Measurements from ENCODE around the gene TEX13C. TPM values are rescaled to one million over a fixed set of nuclear protein-coding genes. Genes with fewer than 3 reads are reported as not detected.

TEX13C gene
- polyA plus RNA-seq (2013), result not detected in 2 replicates

DNA sequence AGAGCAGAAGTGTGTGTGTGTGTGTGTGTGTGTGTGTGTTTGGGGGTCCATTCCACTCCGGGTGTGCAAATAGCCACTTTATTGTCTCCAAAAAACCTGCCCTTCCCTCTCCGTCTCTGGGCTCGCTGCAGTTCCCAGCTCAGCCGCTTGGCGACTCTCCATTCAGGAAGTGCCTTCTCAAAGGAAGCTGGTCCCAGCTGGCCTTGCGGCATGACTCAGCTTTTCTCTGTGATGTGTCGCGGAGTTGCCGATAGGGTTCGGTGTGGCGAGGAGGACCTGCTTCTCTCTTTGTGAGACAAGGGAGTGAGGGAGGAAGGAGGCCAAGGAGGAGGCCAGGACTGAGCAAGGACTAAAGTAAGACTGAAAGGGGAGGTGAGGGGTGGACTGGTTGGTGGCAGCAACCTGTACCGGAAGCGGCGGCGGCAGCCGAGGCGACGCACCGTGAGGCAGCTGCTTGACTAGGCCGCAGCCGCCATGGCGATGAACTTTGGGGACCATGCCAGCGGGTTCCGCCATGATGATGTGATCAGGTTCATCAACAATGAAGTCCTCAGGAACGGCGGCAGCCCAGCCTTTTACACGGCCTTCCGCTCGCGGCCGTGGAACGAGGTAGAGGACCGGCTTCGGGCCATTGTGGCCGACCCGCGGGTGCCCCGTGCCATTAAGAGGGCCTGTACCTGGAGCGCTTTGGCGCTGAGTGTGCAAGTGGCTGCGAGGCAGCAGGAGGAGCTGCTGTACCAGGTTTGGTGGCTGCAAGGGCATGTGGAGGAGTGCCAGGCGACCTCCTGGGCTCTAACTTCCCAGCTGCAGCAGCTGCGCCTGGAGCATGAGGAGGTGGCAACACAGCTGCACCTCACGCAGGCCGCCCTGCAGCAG is at the start of gene TEX13C:
Gene TEX13C, plus strand, starts transcription at position 226 of the 876 bp plus-strand sequence. Its CDS starts 249 bp downstream, at position 475.
- Histone ChIP-seq H2AFZ (ENCODE audit: insufficient read depth, low read length, poor library complexity) (no peak within 1 kb of the TSS), H4K91ac (ENCODE audit: low read depth, low read length) (no peak within 1 kb of the TSS), H2AK5ac (ENCODE audit: low read length) (no peak within 1 kb of the TSS), H4K8ac (ENCODE audit: low read depth, low read length) (no peak within 1 kb of the TSS), H3K4me1 (ENCODE audit: control insufficient read depth in 1 of 2, insufficient read depth in 2 of 2, low read length in 2 of 2) (no peaks in the 10 kb centered on the region), H3K79me1 (ENCODE audit: low read length) (no peaks in the 10 kb centered on the region), H3K9ac (ENCODE audit: low read length) (no peak within 1 kb of the TSS), H3K18ac (ENCODE audit: low read length) (no peak within 1 kb of the TSS), H2BK120ac (ENCODE audit: insufficient read depth, low read length, poor library complexity) (no peak within 1 kb of the TSS), H3K9me3 (ENCODE audit: insufficient read depth, low read depth, low read length) (peaks cover 2% of the 10 kb centered on the region), H3K79me2 (ENCODE audit: control insufficient read depth, insufficient read depth, low read length, poor library complexity) (no peaks in the 10 kb centered on the region), H3K23ac (ENCODE audit: low read length) (no peak within 1 kb of the TSS), H3K27ac (ENCODE audit: low read depth, low read length) (no peak within 1 kb of the TSS), H3K36me3 (ENCODE audit: control insufficient read depth in 1 of 2, insufficient read depth in 2 of 2, low read length in 2 of 2) (no peaks in the 10 kb centered on the region), H3K4me3 (ENCODE audit: low read depth, low read length) (no peak within 1 kb of the TSS), H3K14ac (ENCODE audit: low read length) (no peak within 1 kb of the TSS), H3K4ac (ENCODE audit: low read depth, low read length) (no peak within 1 kb of the TSS), H2BK12ac (ENCODE audit: low read length) (no peak within 1 kb of the TSS), H3K4me2 (ENCODE audit: low read length) (no peak within 1 kb of the TSS), H4K12ac (ENCODE audit: low read depth, low read length) (no peak within 1 kb of the TSS), H2BK5ac (ENCODE audit: low read depth, low read length, poor library complexity) (no peak within 1 kb of the TSS), H3K27me3 (ENCODE audit: insufficient read depth, low read length) (no peaks in the 10 kb centered on the region)
- DNase-seq, result no peak
- WGBS (ENCODE audit: extremely low coverage, insufficient coverage, insufficient read length), result no CpG with 5 or more reads among the region's 45 CpGs

DNA sequence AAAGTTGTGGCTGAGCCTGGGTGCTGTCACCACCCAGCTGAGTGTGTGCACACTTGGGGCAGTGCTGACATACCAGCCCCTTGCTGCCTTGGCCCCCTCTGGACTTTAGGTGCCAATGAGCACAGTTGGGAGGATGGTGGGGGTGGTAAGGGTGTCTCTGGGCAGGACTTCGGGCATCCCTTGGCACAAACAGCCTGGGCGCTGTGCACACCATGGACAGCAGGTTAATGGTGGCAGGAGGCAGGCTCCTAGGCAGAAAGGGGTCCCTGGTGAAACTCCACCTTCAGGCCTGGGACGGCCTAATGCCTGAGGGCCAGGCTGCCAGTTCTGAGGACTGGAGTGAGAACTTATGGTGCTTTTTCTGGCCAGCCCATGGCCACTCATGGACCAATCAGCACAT is 32.4 kb upstream of the TEX13C start:
- Histone ChIP-seq H2AK5ac (ENCODE audit: low read length) (no peak overlapping the region), H3K36me3 (ENCODE audit: control insufficient read depth in 1 of 2, insufficient read depth in 2 of 2, low read length in 2 of 2) (no peaks in the 10 kb centered on the region), H3K27ac (ENCODE audit: low read depth, low read length) (no peak overlapping the region), H3K4me1 (ENCODE audit: control insufficient read depth in 1 of 2, insufficient read depth in 2 of 2, low read length in 2 of 2) (no peaks in the 10 kb centered on the region), H3K4ac (ENCODE audit: low read depth, low read length) (no peak overlapping the region), H3K23ac (ENCODE audit: low read length) (no peak overlapping the region), H4K91ac (ENCODE audit: low read depth, low read length) (no peak overlapping the region), H3K4me2 (ENCODE audit: low read length) (no peak overlapping the region), H3K79me2 (ENCODE audit: control insufficient read depth, insufficient read depth, low read length, poor library complexity) (no peaks in the 10 kb centered on the region), H4K8ac (ENCODE audit: low read depth, low read length) (no peak overlapping the region), H3K9ac (ENCODE audit: low read length) (no peak overlapping the region), H2BK120ac (ENCODE audit: insufficient read depth, low read length, poor library complexity) (no peak overlapping the region), H3K79me1 (ENCODE audit: low read length) (no peaks in the 10 kb centered on the region), H3K18ac (ENCODE audit: low read length) (no peak overlapping the region), H2BK5ac (ENCODE audit: low read depth, low read length, poor library complexity) (no peak overlapping the region), H3K4me3 (ENCODE audit: low read depth, low read length) (no peak overlapping the region), H2AFZ (ENCODE audit: insufficient read depth, low read length, poor library complexity) (no peak overlapping the region), H3K9me3 (ENCODE audit: insufficient read depth, low read depth, low read length) (no peaks in the 10 kb centered on the region), H3K14ac (ENCODE audit: low read length) (no peak overlapping the region), H3K27me3 (ENCODE audit: insufficient read depth, low read length) (no peaks in the 10 kb centered on the region), H4K12ac (ENCODE audit: low read depth, low read length) (no peak overlapping the region), H2BK12ac (ENCODE audit: low read length) (no peak overlapping the region)
- no peak for DNase-seq
- WGBS (ENCODE audit: extremely low coverage, insufficient coverage, insufficient read length), result no CpG with 5 or more reads among the region's 3 CpGs

DNA sequence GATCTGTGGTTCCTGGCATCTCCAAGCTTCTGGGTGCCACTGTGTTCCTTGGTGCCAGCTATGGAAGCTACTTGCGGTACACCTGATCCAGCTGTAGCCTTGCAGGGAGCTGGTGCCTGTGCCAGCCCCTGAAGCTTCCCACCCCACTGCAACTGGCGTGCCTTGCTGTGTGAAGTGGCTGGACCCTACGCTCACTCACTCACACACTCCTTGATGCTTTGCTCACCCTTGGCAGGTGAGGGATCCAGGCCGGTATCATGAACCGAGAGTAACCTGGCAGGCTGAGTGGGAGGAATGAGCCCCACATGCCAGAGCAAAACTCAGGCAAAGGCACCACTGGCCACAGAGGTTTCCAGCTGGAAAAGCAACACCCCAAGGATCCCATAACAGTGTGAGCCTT is 31.3 kb upstream of the TEX13C start:
- Histone ChIP-seq H3K79me2 (ENCODE audit: control insufficient read depth, insufficient read depth, low read length, poor library complexity) (no peaks in the 10 kb centered on the region), H2AK5ac (ENCODE audit: low read length) (no peak overlapping the region), H3K4ac (ENCODE audit: low read depth, low read length) (no peak overlapping the region), H3K18ac (ENCODE audit: low read length) (no peak overlapping the region), H3K27me3 (ENCODE audit: insufficient read depth, low read length) (no peaks in the 10 kb centered on the region), H3K9ac (ENCODE audit: low read length) (no peak overlapping the region), H2BK12ac (ENCODE audit: low read length) (no peak overlapping the region), H3K9me3 (ENCODE audit: insufficient read depth, low read depth, low read length) (no peaks in the 10 kb centered on the region), H2BK120ac (ENCODE audit: insufficient read depth, low read length, poor library complexity) (no peak overlapping the region), H3K23ac (ENCODE audit: low read length) (no peak overlapping the region), H3K36me3 (ENCODE audit: control insufficient read depth in 1 of 2, insufficient read depth in 2 of 2, low read length in 2 of 2) (no peaks in the 10 kb centered on the region), H4K12ac (ENCODE audit: low read depth, low read length) (no peak overlapping the region), H3K4me1 (ENCODE audit: control insufficient read depth in 1 of 2, insufficient read depth in 2 of 2, low read length in 2 of 2) (no peaks in the 10 kb centered on the region), H2BK5ac (ENCODE audit: low read depth, low read length, poor library complexity) (no peak overlapping the region), H4K91ac (ENCODE audit: low read depth, low read length) (no peak overlapping the region), H2AFZ (ENCODE audit: insufficient read depth, low read length, poor library complexity) (no peak overlapping the region), H3K14ac (ENCODE audit: low read length) (no peak overlapping the region), H3K4me3 (ENCODE audit: low read depth, low read length) (no peak overlapping the region), H3K27ac (ENCODE audit: low read depth, low read length) (no peak overlapping the region), H3K79me1 (ENCODE audit: low read length) (no peaks in the 10 kb centered on the region), H3K4me2 (ENCODE audit: low read length) (no peak overlapping the region), H4K8ac (ENCODE audit: low read depth, low read length) (no peak overlapping the region)
- WGBS (ENCODE audit: extremely low coverage, insufficient coverage, insufficient read length), result no CpG with 5 or more reads among the region's 5 CpGs
- no peak for DNase-seq

DNA sequence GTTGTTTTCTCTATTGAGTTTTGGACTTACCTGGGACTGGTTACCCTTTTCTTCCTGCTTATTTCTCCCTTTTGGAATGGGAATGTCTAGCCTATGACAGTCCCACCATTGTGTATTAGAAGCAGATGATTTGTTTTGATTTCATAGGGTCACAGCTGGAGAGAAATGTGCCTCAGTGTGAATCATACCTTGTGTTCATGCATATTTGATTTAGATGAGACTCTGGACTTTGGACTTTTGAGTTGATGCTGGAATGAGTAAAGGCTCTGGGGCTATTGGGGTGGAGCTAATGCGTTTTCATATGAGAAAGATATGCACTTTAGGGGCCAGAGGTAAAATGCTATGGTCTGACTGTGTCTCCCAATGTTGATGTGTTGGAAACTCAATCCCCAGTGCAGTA is 30.5 kb upstream of the TEX13C start:
- no peak overlapping the region for H4K8ac ChIP-seq (ENCODE audit: low read depth, low read length)
- H3K79me1 ChIP-seq (ENCODE audit: low read length), result no peaks in the 10 kb centered on the region
- no peak overlapping the region for H4K12ac ChIP-seq (ENCODE audit: low read depth, low read length)
- no peak overlapping the region for H3K18ac ChIP-seq (ENCODE audit: low read length)
- H2AFZ ChIP-seq (ENCODE audit: insufficient read depth, low read length, poor library complexity), result no peak overlapping the region
- no peaks in the 10 kb centered on the region for H3K4me1 ChIP-seq (ENCODE audit: control insufficient read depth in 1 of 2, insufficient read depth in 2 of 2, low read length in 2 of 2)
- H3K79me2 ChIP-seq (ENCODE audit: control insufficient read depth, insufficient read depth, low read length, poor library complexity), result no peaks in the 10 kb centered on the region
- H2BK5ac ChIP-seq (ENCODE audit: low read depth, low read length, poor library complexity), result no peak overlapping the region
- no CpG with 5 or more reads among the region's 1 CpG for WGBS (ENCODE audit: extremely low coverage, insufficient coverage, insufficient read length)
- no peak for DNase-seq
- no peak overlapping the region for H2BK12ac ChIP-seq (ENCODE audit: low read length)
- H2AK5ac ChIP-seq (ENCODE audit: low read length), result no peak overlapping the region
- H3K27ac ChIP-seq (ENCODE audit: low read depth, low read length), result no peak overlapping the region
- H3K4me3 ChIP-seq (ENCODE audit: low read depth, low read length), result no peak overlapping the region
- no peak overlapping the region for H3K9ac ChIP-seq (ENCODE audit: low read length)
- H3K9me3 ChIP-seq (ENCODE audit: insufficient read depth, low read depth, low read length), result no peaks in the 10 kb centered on the region
- no peaks in the 10 kb centered on the region for H3K36me3 ChIP-seq (ENCODE audit: control insufficient read depth in 1 of 2, insufficient read depth in 2 of 2, low read length in 2 of 2)
- no peaks in the 10 kb centered on the region for H3K27me3 ChIP-seq (ENCODE audit: insufficient read depth, low read length)
- no peak overlapping the region for H4K91ac ChIP-seq (ENCODE audit: low read depth, low read length)
- no peak overlapping the region for H3K23ac ChIP-seq (ENCODE audit: low read length)
- H2BK120ac ChIP-seq (ENCODE audit: insufficient read depth, low read length, poor library complexity), result no peak overlapping the region
- no peak overlapping the region for H3K4ac ChIP-seq (ENCODE audit: low read depth, low read length)
- no peak overlapping the region for H3K4me2 ChIP-seq (ENCODE audit: low read length)
- no peak overlapping the region for H3K14ac ChIP-seq (ENCODE audit: low read length)

All from trophoblast cell (in vitro differentiated cells and primary cell).